ENCODE measurements around the gene STC2.

STC2 gene

GRCh38 chr5:173312821-173313220 is 15.4 kb downstream of the STC2 start:
- DNase-seq: no peak

GRCh38 chr5:173311818-173312585 is 16.2 kb downstream of the STC2 start:
- no peak for DNase-seq

GRCh38 chr5:173310861-173311785 is 17.1 kb downstream of the STC2 start:
- peak; percentile 52 for DNase-seq

GRCh38 chr5:173310218-173310769 is 17.9 kb downstream of the STC2 start:
- DNase-seq: peak; percentile 46

- no peak for DNase-seq
Observed at GRCh38 chr5:173309731-173310130, 18.5 kb downstream of the STC2 start.

GRCh38 chr5:173308226-173308625 is 20.0 kb downstream of the STC2 start:
- no peak for DNase-seq

GRCh38 chr5:173307695-173308094 is 20.5 kb downstream of the STC2 start:
- no peak for DNase-seq

- no peak for DNase-seq
Observed at GRCh38 chr5:173306695-173307094, 21.5 kb downstream of the STC2 start.

GRCh38 chr5:173304591-173304988 is 23.6 kb downstream of the STC2 start:
- no peak for DNase-seq

GRCh38 chr5:173303878-173304590 is 24.2 kb downstream of the STC2 start:
- no peak for DNase-seq

- DNase-seq: peak; percentile 54
Observed at GRCh38 chr5:173302546-173303155, 25.6 kb downstream of the STC2 start.

GRCh38 chr5:173301695-173302545 is 26.3 kb downstream of the STC2 start:
- peak; percentile 84 for DNase-seq

- DNase-seq: no peak
Observed at GRCh38 chr5:173300389-173301047, 27.7 kb downstream of the STC2 start.

- no peak for DNase-seq
Observed at GRCh38 chr5:173299820-173300219, 28.4 kb downstream of the STC2 start.

GRCh38 chr5:173298213-173298926 is 29.8 kb downstream of the STC2 start:
- no peak for DNase-seq

GRCh38 chr5:173297813-173298212 is 30.4 kb downstream of the STC2 start:
- no peak for DNase-seq

- no peak for DNase-seq
Observed at GRCh38 chr5:173296737-173297676, 31.2 kb downstream of the STC2 start.

- no peak for DNase-seq
Observed at GRCh38 chr5:173295796-173296195, 32.4 kb downstream of the STC2 start.
